Large intestine (tissue), 12 donors: ENCODE data around the gene AKR1B15. TPM values are rescaled to one million over a fixed set of nuclear protein-coding genes. Genes with fewer than 3 reads are reported as not detected.
A peak's percentile ranks its signal among the peaks of the same experiment; 100 is the strongest.

Experiments
- DNase-seq, 2 donors: peaks; one replicate each; pipeline versions ENCODE4 v3.0.0 to v3.0.0-alpha.2; 2013
- H3K27ac ChIP-seq: one replicate; pipeline ENCODE4 v1.5.1; 2013; ENCODE audit warnings: low read length
- H3K27me3 ChIP-seq: 2 replicates; pipeline ENCODE4 v1.6.1; 2013; ENCODE audit warnings: low read length; ENCODE audit not compliant: control insufficient read depth, insufficient read depth
- H3K36me3 ChIP-seq: 2 replicates; pipeline ENCODE4 v1.6.1; 2013; ENCODE audit warnings: low read length; ENCODE audit not compliant: control insufficient read depth, insufficient read depth
- H3K4me1 ChIP-seq: one replicate; pipeline ENCODE4 v1.6.1; 2013; ENCODE audit warnings: low read length; ENCODE audit not compliant: control insufficient read depth, insufficient read depth
- H3K4me3 ChIP-seq: one replicate; pipeline ENCODE4 v1.5.1; 2013; ENCODE audit warnings: low read length
- H3K9me3 ChIP-seq: one replicate; pipeline ENCODE4 v1.6.1; 2013; ENCODE audit warnings: mild to moderate bottlenecking, low read depth, low read length, moderate library complexity; ENCODE audit not compliant: control insufficient read depth
- WGBS: methylation state at CpG from one replicate; pipeline ENCODE4 v1.1.5; 2013; ENCODE audit warnings: low lambda C conversion rate; ENCODE audit not compliant: insufficient coverage; 5-methylcytosine and 5-hydroxymethylcytosine counted together
- long read RNA-seq, 11 donors: transcript quantifications; one replicate each; lab custom pipeline, GENCODE V29; 2026
- polyA plus RNA-seq: library from polyadenylated mRNA; unstranded; fragments of 120-200 nt; gene quantifications from one replicate; pipeline ENCODE4 v1.2.1, GENCODE V29; 2013

The AKR1B15 gene
- polyA plus RNA-seq = 0.22 TPM
- long read RNA-seq, donor 1 = 0 reads
- long read RNA-seq, donor 2 = 0 reads
- long read RNA-seq, donor 3 = 0 reads
- long read RNA-seq, donor 4 = 0 reads
- long read RNA-seq, donor 5 = 0 reads
- long read RNA-seq, donor 6 = 0 reads
- long read RNA-seq, donor 7 = 0 reads
- long read RNA-seq, donor 8 = 0 reads
- long read RNA-seq, donor 9 = 0 reads
- long read RNA-seq, donor 10 = 0 reads
- long read RNA-seq, donor 11 = 0 reads

- H3K4me3 ChIP-seq = no peak within 1 kb of the TSS
These were observed at the start of gene AKR1B15 for GRCh38 chr7:134548877-134549276. TSS of gene AKR1B15 (plus strand) at chr7:134549110. CDS start at chr7:134564620, 15,510 bp downstream.

GRCh38 chr7:134500406-134500805 lies 48.5 kb upstream of the AKR1B15 start:
- no peak overlapping the region for H3K4me3 ChIP-seq
- no peaks in the 10 kb centered on the region for H3K9me3 ChIP-seq
- H3K4me1 ChIP-seq = no peaks in the 10 kb centered on the region
- no peaks in the 10 kb centered on the region for H3K36me3 ChIP-seq
- no CpG with 5 or more reads among the region's 2 CpGs for WGBS
- H3K27me3 ChIP-seq = peaks cover 5% of the 10 kb centered on the region
- no peak for DNase-seq
- H3K27ac ChIP-seq = no peak overlapping the region

More at GRCh38 chr7:134548877-134549276, at the start of gene AKR1B15:
- no peaks in the 10 kb centered on the region for H3K36me3 ChIP-seq
- H3K27ac ChIP-seq = no peak within 1 kb of the TSS
- no peaks in the 10 kb centered on the region for H3K27me3 ChIP-seq
- no peaks in the 10 kb centered on the region for H3K4me1 ChIP-seq
- H3K9me3 ChIP-seq = no peaks in the 10 kb centered on the region
- WGBS = 100% methylated on average over 1 of the region's 14 CpGs
- DNase-seq = no peak

- Histone ChIP-seq H3K27ac (no peak overlapping the region), H3K27me3 (peaks cover 5% of the 10 kb centered on the region), H3K9me3 (no peaks in the 10 kb centered on the region), H3K4me3 (no peak overlapping the region), H3K36me3 (no peaks in the 10 kb centered on the region), H3K4me1 (no peaks in the 10 kb centered on the region)
- no peak for DNase-seq
- WGBS = 74% methylated on average over 3 of the region's 5 CpGs
These were observed 47.9 kb upstream of the AKR1B15 start for GRCh38 chr7:134500982-134501381.

- Histone ChIP-seq H3K36me3 (no peaks in the 10 kb centered on the region), H3K27ac (no peak overlapping the region), H3K4me1 (no peaks in the 10 kb centered on the region), H3K9me3 (no peaks in the 10 kb centered on the region), H3K27me3 (peaks cover 5% of the 10 kb centered on the region), H3K4me3 (no peak overlapping the region)
- 88% methylated on average over 1 of the region's 3 CpGs for WGBS
- peak; percentile 17 to 31 for DNase-seq
These were observed 46.2 kb upstream of the AKR1B15 start for GRCh38 chr7:134502463-134503371.

GRCh38 chr7:134504660-134505164 lies 44.2 kb upstream of the AKR1B15 start:
- Histone ChIP-seq H3K27ac (no peak overlapping the region), H3K27me3 (peaks cover 4% of the 10 kb centered on the region), H3K4me3 (no peak overlapping the region), H3K9me3 (no peaks in the 10 kb centered on the region), H3K4me1 (no peaks in the 10 kb centered on the region), H3K36me3 (no peaks in the 10 kb centered on the region)
- no peak for DNase-seq
- WGBS = no CpG with 5 or more reads among the region's 3 CpGs

- H3K27ac ChIP-seq = no peak overlapping the region
- H3K4me1 ChIP-seq = no peaks in the 10 kb centered on the region
- no peaks in the 10 kb centered on the region for H3K36me3 ChIP-seq
- no CpG with 5 or more reads among the region's 4 CpGs for WGBS
- DNase-seq = no peak
- H3K9me3 ChIP-seq = no peaks in the 10 kb centered on the region
- H3K4me3 ChIP-seq = no peak overlapping the region
- H3K27me3 ChIP-seq = peaks cover 4% of the 10 kb centered on the region
These were observed 43.1 kb upstream of the AKR1B15 start for GRCh38 chr7:134505856-134506255.

GRCh38 chr7:134509010-134509409 lies 39.9 kb upstream of the AKR1B15 start:
- no peaks in the 10 kb centered on the region for H3K9me3 ChIP-seq
- WGBS = no CpG with 5 or more reads among the region's 1 CpG
- H3K27ac ChIP-seq = no peak overlapping the region
- H3K27me3 ChIP-seq = no peaks in the 10 kb centered on the region
- no peaks in the 10 kb centered on the region for H3K4me1 ChIP-seq
- H3K36me3 ChIP-seq = no peaks in the 10 kb centered on the region
- no peak for DNase-seq
- H3K4me3 ChIP-seq = no peak overlapping the region

- no peak overlapping the region for H3K4me3 ChIP-seq
- H3K9me3 ChIP-seq = no peaks in the 10 kb centered on the region
- peaks cover 2% of the 10 kb centered on the region for H3K27me3 ChIP-seq
- H3K36me3 ChIP-seq = no peaks in the 10 kb centered on the region
- H3K27ac ChIP-seq = no peak overlapping the region
- WGBS = 43% methylated on average over 1 of the region's 5 CpGs
- no peak for DNase-seq
- no peaks in the 10 kb centered on the region for H3K4me1 ChIP-seq
These were observed 38.3 kb upstream of the AKR1B15 start for GRCh38 chr7:134510646-134511045.

GRCh38 chr7:134512271-134512670 lies 36.6 kb upstream of the AKR1B15 start:
- Histone ChIP-seq H3K36me3 (no peaks in the 10 kb centered on the region), H3K4me3 (no peak overlapping the region), H3K27me3 (peaks cover 2% of the 10 kb centered on the region), H3K9me3 (no peaks in the 10 kb centered on the region), H3K27ac (no peak overlapping the region), H3K4me1 (no peaks in the 10 kb centered on the region)
- DNase-seq = no peak
- 100% methylated on average over 1 of the region's 1 CpG for WGBS

GRCh38 chr7:134513169-134513752 lies 35.6 kb upstream of the AKR1B15 start:
- H3K4me1 ChIP-seq = no peaks in the 10 kb centered on the region
- H3K27ac ChIP-seq = no peak overlapping the region
- WGBS = 100% methylated on average over 2 of the region's 9 CpGs
- H3K4me3 ChIP-seq = no peak overlapping the region
- H3K27me3 ChIP-seq = peaks cover 2% of the 10 kb centered on the region
- H3K9me3 ChIP-seq = no peaks in the 10 kb centered on the region
- no peaks in the 10 kb centered on the region for H3K36me3 ChIP-seq
- peak in 1 of 2 donors; percentile 18 for DNase-seq
